Neural progenitor cell (in vitro differentiated cells): ENCODE measurements around the gene MIF.

Source experiments
- CTCF ChIP-seq: fragments of 200-600 bp; sonication (generic); IDR thresholded peaks from 2 replicates; pipeline ENCODE4 v1.5.1; 2017; ENCODE audit warnings: antibody characterized with exemption, mild to moderate bottlenecking
- EZH2 ChIP-seq: fragments of 200-600 bp; sonication (generic); IDR thresholded peaks from 2 replicates; pipeline ENCODE4 v1.6.1; 2017; ENCODE audit warnings: antibody characterized with exemption, mild to moderate bottlenecking, moderate library complexity
- EZH2phosphoT487 ChIP-seq: fragments of 200-600 bp; sonication (generic); IDR thresholded peaks from 2 replicates; pipeline ENCODE4 v1.6.1; 2017; ENCODE audit warnings: antibody characterized with exemption

- TF ChIP-seq CTCF (no peak), EZH2 (no peak), EZH2phosphoT487 (no peak)
Measured at GRCh38 chr22:23898006-23898974, 4.1 kb downstream of the MIF start.
